MM.1S (cell line): Measurements from ENCODE around the gene CACNA1D.
A peak's percentile ranks its signal among the peaks of the same experiment; 100 is the strongest.

ENCODE experiments used
- DNase-seq: peaks from one replicate; pipeline ENCODE4 v3.0.0-alpha.2; 2015
- H2AFZ ChIP-seq: fragments of 300-600 bp; sonication (generic); 2 replicates; pipeline ENCODE4 v1.6.0; 2016; ENCODE audit warnings: antibody characterized with exemption, low read length
- H3F3A ChIP-seq: fragments of 300-600 bp; sonication (generic); 2 replicates; pipeline ENCODE4 v1.6.1; 2016; ENCODE audit warnings: mild to moderate bottlenecking, antibody characterized with exemption, low read length, moderate library complexity, mixed read lengths; ENCODE audit not compliant: insufficient read depth
- H3K27ac ChIP-seq: fragments of 300-600 bp; sonication (generic); 2 replicates; pipeline ENCODE4 v1.5.1; 2016; ENCODE audit warnings: mild to moderate bottlenecking, low read length
- H3K27me3 ChIP-seq: fragments of 300-600 bp; sonication (generic); replicated peaks from 2 replicates; pipeline ENCODE4 v1.6.0; 2016; ENCODE audit warnings: low read length; ENCODE audit not compliant: insufficient read depth
- H3K36me3 ChIP-seq: fragments of 300-600 bp; sonication (generic); replicated peaks from 2 replicates; pipeline ENCODE4 v1.6.1; 2016; ENCODE audit warnings: mild to moderate bottlenecking, low read length, mixed read lengths; ENCODE audit not compliant: insufficient read depth
- H3K4me1 ChIP-seq: fragments of 300-600 bp; sonication (generic); 2 replicates; pipeline ENCODE4 v1.6.1; 2016; ENCODE audit warnings: low read length, mixed read lengths
- H3K4me2 ChIP-seq: fragments of 300-600 bp; sonication (generic); 2 replicates; pipeline ENCODE4 v1.6.0; 2016; ENCODE audit warnings: low read depth, low read length
- H3K4me3 ChIP-seq: fragments of 300-600 bp; sonication (generic); 2 replicates; pipeline ENCODE4 v1.5.1; 2016; ENCODE audit warnings: low read length, mixed read lengths
- H3K79me2 ChIP-seq: fragments of 300-600 bp; sonication (generic); 2 replicates; pipeline ENCODE4 v1.6.1; 2016; ENCODE audit warnings: mixed run types, low read length, mixed read lengths
- H3K9ac ChIP-seq: fragments of 300-600 bp; sonication (generic); 2 replicates; pipeline ENCODE4 v1.6.1; 2016; ENCODE audit warnings: low read length, mixed read lengths
- H3K9me2 ChIP-seq: fragments of 300-600 bp; sonication (generic); replicated peaks from 2 replicates; pipeline ENCODE4 v1.6.1; 2016; ENCODE audit warnings: mild to moderate bottlenecking, low read length, mixed read lengths; ENCODE audit not compliant: insufficient read depth
- H3K9me3 ChIP-seq: fragments of 300-600 bp; sonication (generic); replicated peaks from 2 replicates; pipeline ENCODE4 v1.6.1; 2016; ENCODE audit warnings: mild to moderate bottlenecking, low read length, mixed read lengths; ENCODE audit not compliant: insufficient read depth
- H4K20me1 ChIP-seq: fragments of 300-600 bp; sonication (generic); 2 replicates; pipeline ENCODE4 v1.6.1; 2016; ENCODE audit warnings: mild to moderate bottlenecking, low read length, moderate library complexity, mixed read lengths; ENCODE audit not compliant: insufficient read depth
- CTCF ChIP-seq: fragments of 300-600 bp; sonication (generic); IDR thresholded peaks from 2 replicates; pipeline ENCODE4 v1.5.1; 2016; ENCODE audit warnings: antibody characterized with exemption, low read length, mixed read lengths
- EZH2 ChIP-seq: fragments of 300-600 bp; sonication (generic); optimal IDR thresholded peaks from 2 replicates; pipeline ENCODE3; 2017; ENCODE audit warnings: low read depth, mild to moderate bottlenecking, antibody characterized with exemption, low read length, mixed read lengths
- EZH2phosphoT487 ChIP-seq: fragments of 300-600 bp; sonication (generic); IDR thresholded peaks from 2 replicates; pipeline ENCODE4 v1.6.1; 2018; ENCODE audit warnings: antibody characterized with exemption, low read length

The CACNA1D gene

GRCh38 chr3:53495520-53496391 lies 1.3 kb downstream of the CACNA1D start:
- peaks cover 14% of the 10 kb centered on the region for H3K27me3 ChIP-seq
- H3K4me2 ChIP-seq = peak overlapping the region; percentile 52; the same call in 1 of the 2 replicates
- H3K9me2 ChIP-seq = no peaks in the 10 kb centered on the region
- no peaks in the 10 kb centered on the region for H3K9me3 ChIP-seq
- H3K27ac ChIP-seq = no peak overlapping the region
- H3K79me2 ChIP-seq = no peaks in the 10 kb centered on the region
- no peaks in the 10 kb centered on the region for H3F3A ChIP-seq
- no peaks in the 10 kb centered on the region for H3K4me1 ChIP-seq
- TF ChIP-seq EZH2phosphoT487 (no peak), CTCF (no peak), EZH2 (no peak)
- no peaks in the 10 kb centered on the region for H4K20me1 ChIP-seq
- no peak overlapping the region for H2AFZ ChIP-seq
- peak overlapping the region; percentile 11; the same call in 1 of the 2 replicates for H3K4me3 ChIP-seq
- H3K36me3 ChIP-seq = no peaks in the 10 kb centered on the region
- no peak for DNase-seq
- H3K9ac ChIP-seq = no peak overlapping the region

- no peak overlapping the region for H2AFZ ChIP-seq
- H3K4me1 ChIP-seq = no peaks in the 10 kb centered on the region
- no peaks in the 10 kb centered on the region for H3K9me2 ChIP-seq
- H3K9me3 ChIP-seq = no peaks in the 10 kb centered on the region
- no peaks in the 10 kb centered on the region for H3K36me3 ChIP-seq
- DNase-seq = no peak
- H3F3A ChIP-seq = no peaks in the 10 kb centered on the region
- no peak for TF ChIP-seq EZH2
- no peak for TF ChIP-seq EZH2phosphoT487
- TF ChIP-seq CTCF = no peak
- peaks cover 14% of the 10 kb centered on the region for H3K27me3 ChIP-seq
- no peak overlapping the region for H3K9ac ChIP-seq
- H3K4me2 ChIP-seq = no peak overlapping the region
- H4K20me1 ChIP-seq = no peaks in the 10 kb centered on the region
- no peak overlapping the region for H3K4me3 ChIP-seq
- H3K79me2 ChIP-seq = no peaks in the 10 kb centered on the region
- no peak overlapping the region for H3K27ac ChIP-seq
Observed at GRCh38 chr3:53496392-53496670, 1.9 kb downstream of the CACNA1D start.

GRCh38 chr3:53496984-53497383 lies 2.6 kb downstream of the CACNA1D start:
- no peak overlapping the region for H3K27ac ChIP-seq
- peaks cover 14% of the 10 kb centered on the region for H3K27me3 ChIP-seq

More at GRCh38 chr3:53496984-53497383, 2.6 kb downstream of the CACNA1D start:
- no peaks in the 10 kb centered on the region for H3K9me3 ChIP-seq
- no peak overlapping the region for H3K9ac ChIP-seq
- H3K9me2 ChIP-seq = no peaks in the 10 kb centered on the region
- no peak overlapping the region for H3K4me2 ChIP-seq
- no peak for DNase-seq
- no peak overlapping the region for H3K4me3 ChIP-seq
- H4K20me1 ChIP-seq = no peaks in the 10 kb centered on the region
- H3K79me2 ChIP-seq = no peaks in the 10 kb centered on the region
- TF ChIP-seq EZH2 = no peak
- no peak for TF ChIP-seq CTCF
- TF ChIP-seq EZH2phosphoT487 = no peak
- no peaks in the 10 kb centered on the region for H3K36me3 ChIP-seq
- H3F3A ChIP-seq = no peaks in the 10 kb centered on the region
- H3K4me1 ChIP-seq = no peaks in the 10 kb centered on the region
- H2AFZ ChIP-seq = no peak overlapping the region
